Astrocyte of the spinal cord (primary cell): Measurements from ENCODE around the gene VNN1.

Source experiments
- DNase-seq: peaks from one replicate; pipeline ENCODE4 v3.0.0; 2011; ENCODE audit warnings: low read depth, low spot score
- H3K4me3 ChIP-seq: 2 replicates; pipeline ENCODE4 v1.5.1; 2011; ENCODE audit warnings: low read depth, mild to moderate bottlenecking, low read length, moderate library complexity
- in situ Hi-C: cut with HindIII; loops from 2 replicates; pipeline ENCODE4 v1.10.0; 2017; ENCODE audit warnings: low sequenced_read_pairs
- TF ChIP-seq, protein P1 (sequence below): IDR thresholded peaks from 2 replicates; pipeline ENCODE4 v1.5.1; 2012; ENCODE audit warnings: low read depth, mild to moderate bottlenecking, low read length, inconsistent platforms

Gene VNN1, protein sequence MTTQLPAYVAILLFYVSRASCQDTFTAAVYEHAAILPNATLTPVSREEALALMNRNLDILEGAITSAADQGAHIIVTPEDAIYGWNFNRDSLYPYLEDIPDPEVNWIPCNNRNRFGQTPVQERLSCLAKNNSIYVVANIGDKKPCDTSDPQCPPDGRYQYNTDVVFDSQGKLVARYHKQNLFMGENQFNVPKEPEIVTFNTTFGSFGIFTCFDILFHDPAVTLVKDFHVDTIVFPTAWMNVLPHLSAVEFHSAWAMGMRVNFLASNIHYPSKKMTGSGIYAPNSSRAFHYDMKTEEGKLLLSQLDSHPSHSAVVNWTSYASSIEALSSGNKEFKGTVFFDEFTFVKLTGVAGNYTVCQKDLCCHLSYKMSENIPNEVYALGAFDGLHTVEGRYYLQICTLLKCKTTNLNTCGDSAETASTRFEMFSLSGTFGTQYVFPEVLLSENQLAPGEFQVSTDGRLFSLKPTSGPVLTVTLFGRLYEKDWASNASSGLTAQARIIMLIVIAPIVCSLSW

DNA sequence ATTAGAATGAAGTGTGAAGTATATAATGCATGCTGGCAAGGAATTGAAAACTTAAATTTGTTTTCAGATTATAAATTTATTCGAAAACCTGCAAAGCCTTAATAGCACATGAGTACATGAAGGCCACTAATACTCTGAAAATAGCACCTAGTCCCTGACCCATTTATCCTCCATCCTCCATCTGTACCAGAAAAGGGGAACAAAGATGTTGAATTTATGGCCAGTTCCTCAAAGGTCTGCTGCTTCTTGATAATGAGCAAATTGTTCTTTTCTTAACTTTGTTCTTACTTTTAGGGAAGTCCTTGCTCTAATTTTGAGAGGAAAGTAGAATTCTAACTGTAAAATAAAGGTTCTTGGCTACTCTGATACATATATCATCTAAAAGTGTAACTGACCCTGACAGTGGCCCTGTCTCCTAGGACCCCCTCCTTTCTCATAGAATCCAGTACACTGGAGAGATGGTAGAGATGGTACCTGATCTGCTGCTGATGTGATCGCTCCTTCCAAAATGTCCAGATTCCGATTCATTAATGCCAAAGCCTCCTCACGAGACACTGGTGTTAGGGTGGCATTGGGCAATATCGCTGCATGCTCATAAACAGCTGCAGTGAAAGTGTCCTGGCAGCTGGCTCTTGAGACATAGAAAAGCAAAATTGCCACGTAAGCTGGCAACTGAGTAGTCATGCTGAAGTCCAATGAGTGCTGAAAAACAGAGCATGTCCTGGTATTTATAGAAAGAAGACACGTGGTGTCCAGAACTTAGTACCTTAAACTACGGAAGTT lies at the start of gene VNN1:
Gene VNN1, minus strand, starts transcription at position 704 of the 783 bp plus-strand sequence. Its CDS starts 20 bp downstream, at position 684.
- H3K4me3 ChIP-seq, result no peak within 1 kb of the TSS
- TF ChIP-seq, protein P1, sequence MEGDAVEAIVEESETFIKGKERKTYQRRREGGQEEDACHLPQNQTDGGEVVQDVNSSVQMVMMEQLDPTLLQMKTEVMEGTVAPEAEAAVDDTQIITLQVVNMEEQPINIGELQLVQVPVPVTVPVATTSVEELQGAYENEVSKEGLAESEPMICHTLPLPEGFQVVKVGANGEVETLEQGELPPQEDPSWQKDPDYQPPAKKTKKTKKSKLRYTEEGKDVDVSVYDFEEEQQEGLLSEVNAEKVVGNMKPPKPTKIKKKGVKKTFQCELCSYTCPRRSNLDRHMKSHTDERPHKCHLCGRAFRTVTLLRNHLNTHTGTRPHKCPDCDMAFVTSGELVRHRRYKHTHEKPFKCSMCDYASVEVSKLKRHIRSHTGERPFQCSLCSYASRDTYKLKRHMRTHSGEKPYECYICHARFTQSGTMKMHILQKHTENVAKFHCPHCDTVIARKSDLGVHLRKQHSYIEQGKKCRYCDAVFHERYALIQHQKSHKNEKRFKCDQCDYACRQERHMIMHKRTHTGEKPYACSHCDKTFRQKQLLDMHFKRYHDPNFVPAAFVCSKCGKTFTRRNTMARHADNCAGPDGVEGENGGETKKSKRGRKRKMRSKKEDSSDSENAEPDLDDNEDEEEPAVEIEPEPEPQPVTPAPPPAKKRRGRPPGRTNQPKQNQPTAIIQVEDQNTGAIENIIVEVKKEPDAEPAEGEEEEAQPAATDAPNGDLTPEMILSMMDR, result no peak
- in situ Hi-C loops, result no loop called here
- DNase-seq, result no peak

DNA sequence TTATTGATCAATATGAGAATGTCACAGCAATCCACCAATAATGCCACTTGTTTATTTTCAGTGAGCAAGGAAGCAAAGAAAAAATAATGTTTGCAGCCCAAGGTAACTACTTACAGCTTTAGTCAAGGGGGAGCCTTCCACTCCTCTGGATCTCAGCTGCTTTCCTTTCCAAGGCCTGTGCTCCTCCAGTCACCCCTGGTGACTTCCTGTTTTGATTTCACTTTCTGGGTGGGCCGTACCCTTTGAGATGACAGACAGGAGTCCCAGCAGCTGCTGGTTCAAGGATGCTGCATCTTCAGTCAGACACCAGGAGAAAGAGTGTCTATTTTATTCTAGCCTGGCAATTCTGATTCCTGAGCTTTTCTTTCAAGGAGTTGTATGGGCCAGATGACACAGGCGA lies 49.4 kb upstream of the VNN1 start:
- no peak overlapping the region for H3K4me3 ChIP-seq
- in situ Hi-C loops, result no loop called here
- DNase-seq, result no peak
- TF ChIP-seq, protein P1, result no peak

DNA sequence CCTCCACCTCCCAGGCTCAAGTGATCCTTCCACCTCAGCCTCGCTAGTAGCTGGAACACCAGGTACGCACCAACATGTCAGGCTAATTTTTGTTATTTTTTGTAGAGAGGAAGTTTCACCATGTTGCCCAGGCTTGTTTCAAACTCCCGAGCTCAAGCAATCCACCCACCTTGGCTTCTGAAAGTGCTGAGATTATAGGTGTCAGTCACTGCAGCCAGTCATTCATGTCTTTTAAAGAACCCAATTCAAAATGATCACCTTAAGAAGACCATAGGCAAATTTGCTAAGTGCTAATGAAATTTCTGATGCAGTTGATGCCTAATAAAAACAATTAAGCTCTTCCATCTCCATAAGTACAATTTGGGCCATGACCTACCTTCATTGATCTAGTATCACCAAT lies 46.4 kb upstream of the VNN1 start:
- in situ Hi-C loops, result no loop called here

DNA sequence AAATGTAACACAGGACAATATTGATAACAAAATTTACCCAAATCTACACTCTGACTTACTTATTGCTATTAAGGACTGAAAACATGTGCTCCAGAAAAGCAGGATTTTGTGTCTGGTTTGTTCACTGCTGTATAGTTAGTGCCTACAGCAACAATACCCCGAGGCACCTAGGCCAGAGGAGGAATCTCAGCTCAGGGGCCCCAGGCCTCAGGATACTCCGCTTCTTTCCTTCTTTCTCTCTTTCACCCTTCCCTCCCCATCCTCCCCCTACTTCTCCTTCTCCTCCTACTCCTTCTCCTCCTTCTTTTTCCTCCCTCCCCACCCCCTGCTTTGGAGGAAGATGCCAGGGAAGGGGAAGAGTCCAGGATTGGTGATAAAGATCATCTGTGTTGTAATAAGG lies 44.8 kb upstream of the VNN1 start:
- in situ Hi-C loops, result no loop called here
- no peak for DNase-seq
- TF ChIP-seq, protein P1, result no peak
- H3K4me3 ChIP-seq, result no peak overlapping the region

More for the DNA sequence above, 46.4 kb upstream of the VNN1 start:
- TF ChIP-seq, protein P1, result no peak
- H3K4me3 ChIP-seq, result no peak overlapping the region
- DNase-seq, result no peak

- TF ChIP-seq, protein P1, result no peak
- DNase-seq, result no peak
- no peak overlapping the region for H3K4me3 ChIP-seq
- in situ Hi-C loops, result no loop called here
Observed at GRCh38 chr6:132752255-132752654, 38.4 kb upstream of the VNN1 start.

- in situ Hi-C loops, result no loop called here
- DNase-seq, result no peak
- H3K4me3 ChIP-seq, result no peak overlapping the region
- TF ChIP-seq, protein P1, result no peak
Observed at GRCh38 chr6:132751828-132752227, 38.0 kb upstream of the VNN1 start.
